Mesangial cell (primary cell): ENCODE results near the gene CHRM3. TPM values are rescaled to one million over a fixed set of nuclear protein-coding genes. Genes with fewer than 3 reads are reported as not detected.

Experiments
- total RNA-seq: library from RNA; depleted of rRNA; stranded (reverse); fragments of >200 nt; gene quantifications from 2 replicates; pipeline ENCODE4 v1.2.3, GENCODE V29; 2015

Gene CHRM3
- total RNA-seq = under 0.01 and 1.3 TPM in 2 replicates

GRCh38 chr1:239386453-239387303, at the start of gene CHRM3:
Gene CHRM3 (plus strand): TSS chr1:239386568. CDS start chr1:239907452, 520,884 bp downstream.

